Activated T-helper 2 cell treated with anti-CD3 and anti-CD28 coated beads, Interferon-gamma antibody, Interleukin-2, Interleukin-4, amounts not matched to agents 10 μg/mL and 5 μg/mL and 100 μg/mL, durations not matched to agents 14 hours and 24 hours and 36 hours (primary cell): Measurements from ENCODE around the gene BIN2. TPM values are rescaled to one million over a fixed set of nuclear protein-coding genes. Genes with fewer than 3 reads are reported as not detected.
A peak's percentile ranks its signal among the peaks of the same experiment; 100 is the strongest.
"Not testable (repeated sequence)": the region's sequence is repeated elsewhere in the genome, so short reads cannot be mapped to it uniquely, and the experiment has no call there.

ENCODE experiments used
- DNase-seq: peaks from one replicate; pipeline ENCODE4 v3.0.0; 2021; ENCODE audit warnings: low spot score
- H3K27ac Mint-ChIP-seq: one replicate; pipeline ENCODE4 v1.8.0; 2021; ENCODE audit warnings: mixed read lengths
- H3K27me3 Mint-ChIP-seq: one replicate; pipeline ENCODE4 v1.8.0; 2021; ENCODE audit warnings: low read depth, mixed read lengths
- H3K36me3 Mint-ChIP-seq: one replicate; pipeline ENCODE4 v1.8.0; 2021; ENCODE audit warnings: low read depth, mixed read lengths
- H3K4me1 Mint-ChIP-seq: one replicate; pipeline ENCODE4 v1.8.0; 2021; ENCODE audit warnings: low read depth, mixed read lengths
- H3K4me3 Mint-ChIP-seq: one replicate; pipeline ENCODE4 v1.8.0; 2021; ENCODE audit warnings: low read depth, mild to moderate bottlenecking, moderate library complexity, mixed read lengths
- H3K9me3 Mint-ChIP-seq: one replicate; pipeline ENCODE4 v1.8.0; 2021; ENCODE audit warnings: mixed read lengths
- intact Hi-C: fragments of 100-400 bp; cut with micrococcal nuclease; formaldehyde crosslinking; loops from one replicate; pipeline ENCODE4 v1.15.1; 2023
- total RNA-seq: library from RNA; stranded (reverse); gene quantifications from 2 replicates; pipeline ENCODE4 v1.2.3, GENCODE V29; 2022

Gene BIN2
- total RNA-seq, 1 donor from 2014 or later = 45.8 TPM

DNA sequence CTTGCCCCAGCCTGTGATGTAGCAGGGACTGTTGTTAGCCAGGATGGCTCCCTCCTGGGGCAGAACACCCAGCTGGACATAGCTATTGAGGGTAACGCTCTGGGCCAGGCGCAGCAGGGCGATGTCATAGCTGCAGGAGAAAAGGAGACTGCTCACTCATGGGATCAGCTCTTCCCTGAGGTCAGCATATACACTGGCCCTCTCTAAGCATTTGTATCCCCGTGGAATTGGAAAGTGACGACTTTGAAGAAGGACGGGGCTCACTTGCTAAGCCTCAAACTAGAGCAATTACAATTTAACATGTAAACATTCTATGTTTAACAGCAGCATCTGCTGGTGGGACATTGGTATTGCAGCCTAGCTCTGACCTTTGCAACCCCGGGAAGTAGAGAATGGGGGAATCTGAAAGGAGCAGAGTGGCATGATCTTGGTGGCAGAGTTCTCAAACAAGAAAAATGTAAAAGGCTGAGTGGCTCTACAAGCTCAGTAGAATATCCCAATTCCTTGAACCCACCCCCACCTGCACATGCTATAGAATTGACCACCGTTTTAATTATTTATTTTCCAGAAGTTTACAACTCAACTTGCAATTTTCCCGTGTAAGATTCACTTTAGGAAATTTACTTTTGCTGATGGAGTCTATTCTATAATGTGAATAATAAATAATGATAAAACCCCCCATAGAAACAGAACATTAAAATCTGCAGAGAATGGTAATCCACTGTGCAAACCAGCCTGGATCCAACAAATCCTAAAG lies 17.5 kb upstream of the BIN2 start:
- Mint-ChIP-seq H3K27ac (no peak overlapping the region), H3K4me1 (peaks cover 11% of the 10 kb centered on the region), H3K27me3 (no peaks in the 10 kb centered on the region), H3K4me3 (no peak overlapping the region), H3K36me3 (no peaks in the 10 kb centered on the region), H3K9me3 (no peaks in the 10 kb centered on the region)
- DNase-seq = peak; percentile 60
- intact Hi-C loops = loop anchor here (1.0 to 10.0 kb wide), 2 partner anchors 72 to 517 kb away; no protein-coding TSS in a partner anchor

DNA sequence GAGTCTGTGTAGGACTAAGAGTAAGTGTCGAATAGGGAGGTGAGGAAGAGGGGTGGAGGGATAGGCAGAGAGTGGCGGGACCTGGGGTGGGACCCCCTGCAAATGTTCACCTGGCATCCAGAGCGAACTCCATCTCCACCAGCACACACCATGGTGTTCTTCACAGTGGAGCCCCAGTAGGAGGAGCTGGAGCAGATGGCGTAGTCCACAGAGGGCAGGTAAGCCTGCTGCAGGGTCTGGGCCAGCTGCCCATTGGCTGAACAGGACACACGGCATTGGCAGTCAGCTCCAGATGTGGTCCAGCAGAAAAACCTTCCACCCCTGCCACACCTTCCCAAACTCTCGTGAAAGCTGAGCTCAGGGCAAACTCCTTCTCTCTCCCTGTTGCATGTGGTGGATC lies 15.8 kb upstream of the BIN2 start:
- intact Hi-C loops = loop anchor here (10.0 kb wide), 1 partner anchor 515 kb away; no protein-coding TSS in a partner anchor
- Mint-ChIP-seq H3K27ac (no peak overlapping the region), H3K4me3 (no peak overlapping the region), H3K27me3 (no peaks in the 10 kb centered on the region), H3K36me3 (no peaks in the 10 kb centered on the region), H3K4me1 (peaks cover 11% of the 10 kb centered on the region), H3K9me3 (no peaks in the 10 kb centered on the region)
- no peak for DNase-seq

DNA sequence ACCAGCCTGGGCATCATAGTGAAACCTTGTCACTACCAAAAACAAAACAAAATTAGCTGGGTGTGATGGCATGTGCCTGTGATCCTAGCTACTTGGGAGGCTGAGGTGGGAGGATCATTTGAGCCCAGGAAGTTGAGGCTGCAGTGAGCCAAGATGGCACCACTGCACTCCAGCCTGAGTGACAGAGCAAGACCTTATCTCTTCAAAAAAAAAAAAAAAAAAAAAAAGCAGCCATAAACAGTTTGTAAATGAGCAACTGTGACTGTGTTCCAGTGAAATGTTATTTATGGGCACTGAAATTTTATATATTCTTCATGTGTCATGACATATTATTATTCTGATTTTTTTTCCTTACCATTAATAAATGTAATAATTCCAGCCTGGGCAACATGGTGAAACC lies 13.4 kb upstream of the BIN2 start:
- DNase-seq, H3K27ac Mint-ChIP-seq, H3K27me3 Mint-ChIP-seq, H3K4me3 Mint-ChIP-seq, H3K9me3 Mint-ChIP-seq, H3K36me3 Mint-ChIP-seq, intact Hi-C loops, H3K4me1 Mint-ChIP-seq: not testable (repeated sequence)

DNA sequence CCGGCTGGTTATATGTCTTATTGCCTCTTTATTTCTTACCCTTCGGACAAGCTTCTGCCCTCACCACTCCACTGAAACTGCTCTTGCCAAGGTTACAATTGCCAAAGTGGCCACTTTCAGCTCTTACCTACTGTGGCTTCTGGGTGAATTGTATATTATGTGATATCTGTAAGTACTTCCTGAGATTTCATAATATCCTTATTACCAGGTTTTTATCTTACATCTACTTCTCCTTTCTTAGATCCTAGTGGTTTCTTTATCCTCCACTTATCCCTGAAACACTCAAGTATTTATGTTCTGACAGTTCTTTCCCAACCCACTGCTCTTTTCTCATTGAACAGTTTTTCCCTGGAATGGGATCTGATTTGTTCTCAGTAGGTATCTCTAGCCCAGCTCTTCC lies 12.0 kb upstream of the BIN2 start:
- no peaks in the 10 kb centered on the region for H3K27me3 Mint-ChIP-seq
- H3K4me1 Mint-ChIP-seq = peaks cover 3% of the 10 kb centered on the region
- no peak overlapping the region for H3K4me3 Mint-ChIP-seq
- no peaks in the 10 kb centered on the region for H3K9me3 Mint-ChIP-seq
- H3K27ac Mint-ChIP-seq = no peak overlapping the region
- no peak for DNase-seq
- intact Hi-C loops = no loop called here
- no peaks in the 10 kb centered on the region for H3K36me3 Mint-ChIP-seq

DNA sequence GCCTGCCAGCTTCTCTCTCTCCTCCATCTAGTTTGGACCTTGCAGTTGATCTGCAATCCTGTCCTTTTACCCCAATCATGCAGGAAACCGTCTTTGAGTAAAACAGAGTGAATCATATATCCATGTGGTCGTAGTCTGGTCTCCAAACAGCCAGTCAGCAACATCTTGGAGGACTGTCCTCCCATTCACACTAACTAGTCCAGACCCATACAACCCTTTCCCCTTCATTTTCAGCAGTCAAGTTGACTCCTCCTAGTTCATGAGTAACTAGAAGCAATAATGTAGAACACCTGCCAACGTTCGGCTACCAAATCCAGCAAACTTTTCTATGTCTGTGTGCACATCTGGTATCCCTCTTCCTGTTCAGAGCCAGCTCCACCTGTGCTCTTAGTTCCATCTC lies 10.8 kb upstream of the BIN2 start:
- Mint-ChIP-seq H3K27ac (no peak overlapping the region), H3K9me3 (no peaks in the 10 kb centered on the region), H3K4me3 (no peak overlapping the region), H3K27me3 (no peaks in the 10 kb centered on the region), H3K36me3 (no peaks in the 10 kb centered on the region), H3K4me1 (peaks cover 9% of the 10 kb centered on the region)
- DNase-seq = no peak
- intact Hi-C loops = no loop called here

DNA sequence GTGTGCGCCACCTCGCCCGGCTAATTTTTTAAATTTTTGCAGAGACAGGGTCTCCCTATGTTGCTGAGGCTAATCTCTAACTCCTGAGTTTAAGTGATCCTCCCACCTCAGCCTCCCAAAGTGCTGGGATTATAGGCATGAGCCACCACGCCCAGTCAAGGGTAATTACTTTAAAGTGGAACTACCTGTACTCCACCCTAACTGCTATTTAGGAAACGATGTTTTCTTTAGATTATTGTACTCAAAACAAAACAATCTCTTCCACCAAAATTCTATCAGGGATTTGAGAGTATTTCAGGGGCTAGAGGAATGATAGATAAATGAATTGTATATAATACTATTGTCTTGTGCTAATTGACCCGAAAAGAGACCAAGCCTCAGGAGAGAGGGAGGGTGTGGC lies 9.6 kb upstream of the BIN2 start:
- intact Hi-C loops = no loop called here
- Mint-ChIP-seq H3K4me3 (no peak overlapping the region), H3K36me3 (no peaks in the 10 kb centered on the region), H3K9me3 (no peaks in the 10 kb centered on the region), H3K4me1 (peaks cover 20% of the 10 kb centered on the region), H3K27me3 (no peaks in the 10 kb centered on the region), H3K27ac (no peak overlapping the region)
- no peak for DNase-seq

DNA sequence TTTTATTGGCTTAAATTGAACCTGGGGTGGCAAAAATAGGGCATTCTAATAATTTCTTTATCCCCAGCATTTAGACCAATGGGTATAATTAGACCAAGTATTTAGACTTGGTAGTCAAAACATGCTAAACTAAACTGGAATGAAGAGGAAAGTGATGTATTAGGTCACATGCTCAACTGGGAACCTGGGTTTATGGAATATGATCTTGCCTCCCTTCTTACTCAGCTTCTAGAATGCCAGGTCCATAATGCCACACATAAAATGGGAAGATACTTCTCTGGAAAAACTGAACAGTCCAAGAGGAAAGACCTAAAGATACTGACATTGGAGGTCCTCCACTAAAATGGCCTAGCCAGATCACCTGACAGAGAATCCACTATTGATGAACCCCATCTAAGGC lies 6.2 kb upstream of the BIN2 start:
- Mint-ChIP-seq H3K4me3 (no peak overlapping the region), H3K27me3 (no peaks in the 10 kb centered on the region)
- intact Hi-C loops = no loop called here

DNA sequence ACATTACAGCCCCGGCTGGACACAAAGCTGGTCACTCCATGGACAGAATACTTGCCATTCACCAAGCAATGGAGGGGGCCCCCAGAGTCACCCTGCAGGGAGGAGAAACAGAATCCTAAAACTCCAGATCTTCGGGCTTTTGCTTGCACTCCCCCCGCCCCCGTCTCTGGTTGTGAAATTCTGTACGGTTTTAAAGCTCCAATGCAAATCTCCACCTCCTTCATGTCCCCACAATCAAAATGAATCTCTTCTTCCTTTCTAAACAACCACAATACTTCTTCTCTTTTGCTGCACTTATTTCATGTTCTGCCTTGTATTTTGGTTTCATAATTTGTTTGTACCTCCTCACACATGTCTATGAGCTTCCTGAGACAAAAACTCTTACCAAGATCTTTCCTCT lies 5.8 kb upstream of the BIN2 start:
- intact Hi-C loops = loop anchor here (10.0 kb wide), 2 partner anchors 245 to 565 kb away; partner anchors contain the start of genes ATF1 and CSRNP2
- H3K27ac Mint-ChIP-seq = peak overlapping the region; percentile 23
- H3K27me3 Mint-ChIP-seq = no peaks in the 10 kb centered on the region
- H3K4me3 Mint-ChIP-seq = peak overlapping the region; percentile 30
- DNase-seq = no peak
- no peaks in the 10 kb centered on the region for H3K9me3 Mint-ChIP-seq
- no peaks in the 10 kb centered on the region for H3K36me3 Mint-ChIP-seq
- peaks cover 42% of the 10 kb centered on the region for H3K4me1 Mint-ChIP-seq

More for the DNA sequence above, 6.2 kb upstream of the BIN2 start:
- Mint-ChIP-seq H3K4me1 (peaks cover 38% of the 10 kb centered on the region), H3K27ac (no peak overlapping the region), H3K9me3 (no peaks in the 10 kb centered on the region), H3K36me3 (no peaks in the 10 kb centered on the region)
- no peak for DNase-seq

DNA sequence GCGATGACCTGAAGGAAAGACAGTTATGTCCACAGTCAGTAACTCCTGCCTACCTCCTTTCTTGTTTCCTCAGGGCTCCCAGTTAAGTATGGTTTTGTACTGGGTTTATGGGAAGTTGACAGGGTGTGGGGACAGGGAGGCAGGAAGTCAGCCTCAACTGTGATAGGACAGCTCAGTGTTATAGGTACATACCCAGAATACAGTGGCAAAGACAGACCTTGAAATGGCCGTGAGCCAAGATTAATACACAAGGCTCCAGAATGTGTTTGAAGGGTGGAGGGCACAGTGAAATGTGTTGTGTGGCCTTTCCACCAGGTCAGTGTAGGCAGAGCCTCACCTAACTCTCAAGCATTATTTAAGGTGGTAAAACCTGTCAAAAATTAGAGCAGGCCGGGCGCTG lies 4.6 kb upstream of the BIN2 start:
- Mint-ChIP-seq H3K4me1 (peaks cover 42% of the 10 kb centered on the region), H3K36me3 (peaks cover under 1% of the 10 kb centered on the region), H3K9me3 (no peaks in the 10 kb centered on the region), H3K27me3 (no peaks in the 10 kb centered on the region), H3K27ac (peak overlapping the region; percentile 48), H3K4me3 (no peak overlapping the region)
- intact Hi-C loops = loop anchor here (10.0 kb wide), 2 partner anchors 244 to 564 kb away; partner anchors contain the start of genes ATF1 and CSRNP2
- DNase-seq = no peak

DNA sequence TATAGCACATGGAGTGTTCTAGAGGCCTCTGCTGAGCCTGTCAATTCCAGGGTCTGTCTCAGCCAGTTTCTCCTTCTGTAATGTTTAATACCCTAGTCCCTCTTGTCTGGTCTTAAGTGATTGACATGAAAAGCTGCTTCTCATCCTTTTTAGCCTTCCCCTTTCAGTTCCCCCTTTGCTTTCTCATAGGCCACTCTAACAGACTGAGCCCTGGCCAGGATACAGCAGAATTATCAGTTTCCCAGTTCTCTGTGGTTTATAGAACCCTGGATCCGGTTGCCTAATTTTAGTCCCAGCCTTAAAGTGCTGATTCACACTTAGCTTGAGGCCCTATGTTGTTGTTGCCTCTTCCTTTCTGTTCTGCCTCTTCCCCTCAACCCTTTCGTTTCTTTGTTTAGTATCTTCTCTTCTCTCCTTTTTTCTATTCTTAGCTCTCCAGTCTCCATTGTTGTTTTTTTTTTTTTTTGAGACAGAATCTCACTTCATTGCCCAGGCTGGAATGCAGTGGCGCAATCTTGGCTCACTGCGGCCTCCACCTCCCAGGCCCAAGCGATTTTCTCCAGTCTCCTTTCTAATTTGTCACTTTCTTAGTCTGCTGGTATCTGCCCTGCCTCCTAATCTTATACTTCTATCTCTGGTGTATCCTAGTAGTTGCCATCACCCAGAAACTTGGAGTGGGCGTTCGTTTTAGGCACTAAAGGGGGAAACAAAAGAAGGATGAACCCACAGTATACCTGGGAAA lies 2.9 kb upstream of the BIN2 start:
- peak overlapping the region; percentile 95 for H3K27ac Mint-ChIP-seq
- no peaks in the 10 kb centered on the region for H3K9me3 Mint-ChIP-seq
- DNase-seq = no peak
- H3K4me1 Mint-ChIP-seq = peaks cover 56% of the 10 kb centered on the region
- intact Hi-C loops = loop anchor here (10.0 kb wide), 2 partner anchors 242 to 562 kb away; partner anchors contain the start of genes ATF1 and CSRNP2
- H3K36me3 Mint-ChIP-seq = peaks cover 16% of the 10 kb centered on the region
- H3K4me3 Mint-ChIP-seq = peak overlapping the region; percentile 63
- no peaks in the 10 kb centered on the region for H3K27me3 Mint-ChIP-seq

DNA sequence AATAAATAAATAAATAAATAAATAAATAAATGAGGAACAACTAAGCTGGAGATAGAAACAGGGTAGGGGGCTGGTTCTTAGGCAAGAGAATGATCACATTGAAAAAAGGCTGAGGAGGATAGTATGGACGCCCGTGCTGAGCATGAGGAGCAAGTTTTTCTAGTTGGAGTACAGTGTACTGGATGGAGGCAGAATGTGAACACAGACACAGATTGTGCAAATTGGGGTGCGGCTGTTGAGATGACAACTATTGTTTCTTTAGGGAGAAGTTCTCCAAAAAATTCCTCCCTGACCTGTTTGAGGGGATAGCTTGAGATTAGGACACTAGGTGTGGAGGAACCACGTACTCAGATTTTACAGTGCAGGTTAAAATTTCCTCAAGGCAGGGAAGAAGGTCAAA lies 979 bp upstream of the BIN2 start:
- no peaks in the 10 kb centered on the region for H3K27me3 Mint-ChIP-seq
- no peaks in the 10 kb centered on the region for H3K9me3 Mint-ChIP-seq
- peaks cover 23% of the 10 kb centered on the region for H3K36me3 Mint-ChIP-seq
- intact Hi-C loops = loop anchor here (10.0 kb wide), 2 partner anchors 240 to 560 kb away; partner anchors contain the start of genes ATF1 and CSRNP2
- peak overlapping the region; percentile 64 for H3K4me3 Mint-ChIP-seq
- H3K4me1 Mint-ChIP-seq = peaks cover 62% of the 10 kb centered on the region
- peak overlapping the region; percentile 78 for H3K27ac Mint-ChIP-seq
- no peak for DNase-seq

DNA sequence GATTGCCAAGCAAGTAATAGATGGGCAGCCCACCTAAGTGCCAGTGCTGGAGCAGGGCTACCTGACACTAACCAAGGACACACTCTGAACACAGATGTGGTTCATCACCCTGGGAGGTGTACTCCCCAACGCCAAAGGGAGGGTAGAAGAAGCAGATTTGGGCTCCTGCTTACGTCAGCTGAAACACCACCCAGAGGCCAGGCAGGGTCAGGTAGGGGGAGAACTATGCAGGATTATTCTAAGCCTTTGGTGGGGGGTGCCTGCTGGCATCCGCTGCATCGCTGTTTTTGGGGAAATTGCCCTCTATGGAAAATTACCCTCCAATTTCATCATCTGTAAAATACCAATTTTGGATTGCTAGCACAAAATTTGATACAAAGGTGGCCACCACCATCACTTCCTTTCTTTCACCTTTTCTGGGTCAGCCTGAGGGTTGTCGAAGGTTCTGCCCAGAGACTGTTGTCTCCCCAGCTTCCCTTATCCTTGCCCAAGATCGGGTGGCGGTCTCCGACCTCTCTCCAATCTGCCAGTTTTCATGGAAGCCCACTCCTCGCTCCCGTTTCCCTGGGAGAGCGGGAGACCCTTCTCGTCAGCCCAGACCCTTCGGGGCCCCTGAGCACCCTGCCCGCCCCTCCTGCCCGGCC lies 535 bp downstream of the BIN2 start:
- peak overlapping the region; percentile 95 for H3K27ac Mint-ChIP-seq
- H3K4me1 Mint-ChIP-seq = peaks cover 64% of the 10 kb centered on the region
- peak overlapping the region; percentile 92 for H3K4me3 Mint-ChIP-seq
- H3K36me3 Mint-ChIP-seq = peaks cover 28% of the 10 kb centered on the region
- no peaks in the 10 kb centered on the region for H3K9me3 Mint-ChIP-seq
- DNase-seq = peak; percentile 36
- intact Hi-C loops = loop anchor here (10.0 kb wide), 2 partner anchors 239 to 559 kb away; partner anchors contain the start of genes ATF1 and CSRNP2
- no peaks in the 10 kb centered on the region for H3K27me3 Mint-ChIP-seq
